Measurements from ENCODE around the gene NR5A2.

DNA sequence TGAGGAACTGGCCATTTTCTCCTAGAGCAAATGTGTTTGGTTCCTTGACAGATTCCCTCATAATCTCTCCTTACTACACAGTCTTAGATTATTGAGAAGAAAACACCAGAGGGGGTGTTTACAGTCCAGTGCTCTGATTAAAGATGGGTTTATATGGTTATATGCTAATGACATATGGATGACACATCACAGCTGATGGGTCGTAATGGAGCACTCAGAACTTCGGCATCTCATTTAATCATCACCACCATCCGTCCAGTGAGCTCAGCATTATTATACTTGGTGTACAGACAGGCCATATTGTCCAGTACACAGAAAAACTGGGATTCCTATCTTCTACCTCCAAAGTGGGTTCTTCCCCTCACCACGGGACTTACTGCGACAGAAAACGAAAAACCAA lies 22.3 kb upstream of the NR5A2 start:
- TF ChIP-seq, protein P1, sequence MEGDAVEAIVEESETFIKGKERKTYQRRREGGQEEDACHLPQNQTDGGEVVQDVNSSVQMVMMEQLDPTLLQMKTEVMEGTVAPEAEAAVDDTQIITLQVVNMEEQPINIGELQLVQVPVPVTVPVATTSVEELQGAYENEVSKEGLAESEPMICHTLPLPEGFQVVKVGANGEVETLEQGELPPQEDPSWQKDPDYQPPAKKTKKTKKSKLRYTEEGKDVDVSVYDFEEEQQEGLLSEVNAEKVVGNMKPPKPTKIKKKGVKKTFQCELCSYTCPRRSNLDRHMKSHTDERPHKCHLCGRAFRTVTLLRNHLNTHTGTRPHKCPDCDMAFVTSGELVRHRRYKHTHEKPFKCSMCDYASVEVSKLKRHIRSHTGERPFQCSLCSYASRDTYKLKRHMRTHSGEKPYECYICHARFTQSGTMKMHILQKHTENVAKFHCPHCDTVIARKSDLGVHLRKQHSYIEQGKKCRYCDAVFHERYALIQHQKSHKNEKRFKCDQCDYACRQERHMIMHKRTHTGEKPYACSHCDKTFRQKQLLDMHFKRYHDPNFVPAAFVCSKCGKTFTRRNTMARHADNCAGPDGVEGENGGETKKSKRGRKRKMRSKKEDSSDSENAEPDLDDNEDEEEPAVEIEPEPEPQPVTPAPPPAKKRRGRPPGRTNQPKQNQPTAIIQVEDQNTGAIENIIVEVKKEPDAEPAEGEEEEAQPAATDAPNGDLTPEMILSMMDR (IDR thresholded peaks at IDR 0.05) = no peak
- TF ChIP-seq POLR2A (IDR thresholded peaks at IDR 0.05) = no peak

Data from body of pancreas (tissue), 4 donors.